SK-MEL-5 (cell line): ENCODE results near the gene NKAIN2. TPM values are rescaled to one million over a fixed set of nuclear protein-coding genes. Genes with fewer than 3 reads are reported as not detected.

Source experiments
- DNase-seq: peaks from one replicate; pipeline ENCODE4 v3.0.0-alpha.2; 2016; ENCODE audit warnings: low read depth, low spot score
- in situ Hi-C: cut with HindIII; loops from 2 replicates; pipeline ENCODE4 v1.10.0; 2016; ENCODE audit warnings: low sequenced_read_pairs, high pct_unique_total_duplicates, low pct_unique_long_range_greater_than_20kb
- total RNA-seq: library from RNA; depleted of rRNA; stranded (reverse); fragments of >200 nt; shearing (Covaris generic); gene quantifications from 2 replicates; pipeline ENCODE4 v1.2.3, GENCODE V29; 2014

Gene NKAIN2
- total RNA-seq, 1 experiment from 2014 or later, result not detected

- DNase-seq, result no peak
- in situ Hi-C loops, result no loop called here
Measured at GRCh38 chr6:124567401-124567800, 763.7 kb downstream of the NKAIN2 start.

DNA sequence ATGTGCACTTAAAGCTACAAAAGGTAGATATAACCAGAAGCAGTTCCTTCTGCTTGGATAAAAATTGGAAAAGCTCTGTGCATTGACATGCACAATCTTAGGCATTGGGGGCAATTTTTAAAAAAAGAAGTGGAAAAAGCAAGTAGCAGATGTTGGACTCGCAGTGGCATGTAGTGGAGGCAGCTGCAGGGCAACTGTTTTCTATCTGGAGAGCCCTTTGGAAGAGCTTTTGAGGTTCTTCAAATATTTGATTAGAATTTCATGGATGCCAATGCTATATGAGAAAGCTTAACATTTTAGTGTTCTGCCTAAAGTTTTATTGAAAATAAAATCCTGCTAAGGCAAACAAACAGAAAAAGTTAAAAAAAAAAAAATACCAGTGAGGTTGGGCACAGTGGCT is 770.3 kb downstream of the NKAIN2 start:
- DNase-seq, result no peak
- in situ Hi-C loops, result no loop called here

DNA sequence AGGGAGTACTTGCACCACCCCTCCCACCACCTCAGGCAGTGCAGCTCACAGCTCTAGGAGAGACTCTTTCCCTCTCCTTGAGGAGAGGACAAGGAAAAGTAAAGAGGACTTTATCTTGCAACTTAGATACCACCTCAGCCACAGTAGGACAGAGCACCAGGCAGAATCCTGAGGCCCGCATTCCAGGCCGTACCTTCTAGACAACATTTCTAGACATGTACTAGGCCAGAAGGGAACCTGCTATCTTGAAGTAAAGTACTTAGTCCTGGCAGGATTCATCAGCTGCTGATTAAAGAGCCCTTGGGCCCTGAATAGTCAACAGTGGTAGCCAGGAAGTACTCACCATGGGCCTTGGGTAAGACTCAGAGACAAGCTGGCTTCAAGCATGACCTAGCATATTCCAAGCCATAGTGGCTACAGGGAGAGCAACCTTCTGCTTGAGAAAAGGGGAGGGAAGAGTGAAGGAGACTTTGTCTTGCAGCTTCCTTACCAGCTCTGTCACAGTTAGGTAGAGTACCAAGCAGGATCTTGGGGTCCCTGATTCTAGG is 774.1 kb downstream of the NKAIN2 start:
- in situ Hi-C loops, result no loop called here

GRCh38 chr6:124590001-124590400 is 786.3 kb downstream of the NKAIN2 start:
- in situ Hi-C loops, result no loop called here
- DNase-seq, result no peak

More for the DNA sequence above, 774.1 kb downstream of the NKAIN2 start:
- DNase-seq, result no peak

DNA sequence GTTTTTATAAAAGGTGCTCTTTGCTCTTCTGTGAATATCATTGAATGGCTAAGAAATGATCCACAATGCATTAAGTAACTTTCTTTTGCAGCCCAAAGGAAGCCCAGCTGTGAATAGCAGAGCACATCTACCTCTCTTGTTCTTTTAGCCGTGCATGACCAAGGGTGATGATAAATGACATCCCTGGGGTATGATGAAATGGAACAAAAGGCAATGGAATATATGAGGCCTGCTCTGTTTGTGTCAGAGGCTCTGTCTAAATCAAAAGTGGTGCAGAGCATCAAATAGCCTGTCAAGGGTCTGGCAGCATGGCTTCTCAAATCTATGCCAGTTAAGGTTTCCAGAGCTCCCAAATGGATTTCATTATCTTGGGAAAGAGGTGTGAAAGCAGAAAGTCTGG is 796.0 kb downstream of the NKAIN2 start:
- in situ Hi-C loops, result no loop called here
- DNase-seq, result no peak

- in situ Hi-C loops, result no loop called here
- peak; percentile 22 for DNase-seq
Measured at GRCh38 chr6:124604719-124605118, 801.1 kb downstream of the NKAIN2 start.

GRCh38 chr6:124607119-124607627 is 803.5 kb downstream of the NKAIN2 start:
- no peak for DNase-seq
- in situ Hi-C loops, result no loop called here

- in situ Hi-C loops, result no loop called here
- no peak for DNase-seq
Measured at GRCh38 chr6:124613031-124613430, 809.4 kb downstream of the NKAIN2 start.

DNA sequence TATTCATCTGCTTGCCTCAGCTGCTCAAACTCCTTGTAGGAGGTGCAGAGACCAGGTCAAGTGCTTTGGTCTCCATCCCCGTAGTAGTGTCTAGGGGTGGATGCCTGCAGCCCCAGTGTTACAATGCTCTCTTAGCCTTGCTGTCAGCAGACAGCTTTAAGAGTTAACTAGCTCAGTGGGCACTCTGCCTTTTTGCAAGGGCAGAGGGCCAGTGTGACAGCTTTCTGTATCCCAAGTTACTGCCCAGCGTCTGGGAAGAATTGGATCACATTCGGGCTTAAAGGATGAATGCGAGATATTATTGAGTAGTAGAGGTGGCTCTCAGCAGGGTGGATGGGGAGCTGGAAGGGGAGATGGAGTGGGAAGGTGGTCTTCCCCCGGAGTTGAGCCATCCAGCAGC is 818.7 kb downstream of the NKAIN2 start:
- in situ Hi-C loops, result no loop called here
- no peak for DNase-seq

DNA sequence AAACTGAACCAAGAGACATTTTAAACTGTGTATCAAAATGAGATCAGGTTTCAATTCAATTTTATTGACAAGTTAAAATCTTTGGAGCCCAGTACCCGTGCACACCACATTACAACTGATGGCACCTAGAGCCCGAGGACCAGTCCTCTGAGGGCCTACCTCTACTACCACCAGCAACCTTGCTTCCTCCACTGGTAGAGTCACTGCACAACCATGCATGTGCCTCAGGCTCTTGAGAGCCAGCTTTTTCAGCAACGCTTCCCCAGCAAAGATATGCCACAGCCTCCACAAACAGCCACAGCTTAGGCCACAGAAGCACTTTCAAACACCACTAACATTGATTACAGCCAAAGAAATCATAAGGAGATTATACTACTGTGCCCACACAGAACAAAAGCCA is 830.0 kb downstream of the NKAIN2 start:
- no peak for DNase-seq
- in situ Hi-C loops, result no loop called here

GRCh38 chr6:124640432-124640831 is 836.8 kb downstream of the NKAIN2 start:
- no peak for DNase-seq
- in situ Hi-C loops, result no loop called here

GRCh38 chr6:124655866-124656265 is 852.2 kb downstream of the NKAIN2 start:
- DNase-seq, result no peak
- in situ Hi-C loops, result no loop called here

DNA sequence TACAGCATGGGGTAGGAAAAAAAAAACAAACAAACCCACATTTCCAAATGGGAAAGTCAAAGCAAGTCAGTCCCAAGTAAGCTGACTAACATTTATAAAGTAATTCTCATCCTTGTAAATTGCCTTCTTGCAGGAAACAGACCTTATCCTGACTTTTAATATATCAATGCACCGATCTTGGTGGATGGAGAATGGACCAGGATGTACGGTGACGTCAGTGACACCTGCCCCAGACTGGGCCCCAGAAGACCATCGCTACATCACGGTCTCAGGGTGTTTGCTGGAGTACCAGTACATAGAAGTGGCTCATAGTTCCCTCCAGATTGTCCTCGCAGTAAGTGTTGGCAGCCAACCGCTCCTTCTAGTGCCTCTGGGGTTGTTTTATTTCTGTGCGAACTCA is 854.4 kb downstream of the NKAIN2 start:
- in situ Hi-C loops, result no loop called here
- no peak for DNase-seq

GRCh38 chr6:124659427-124659826 is 855.8 kb downstream of the NKAIN2 start:
- in situ Hi-C loops, result no loop called here

GRCh38 chr6:124660185-124660584 is 856.5 kb downstream of the NKAIN2 start:
- in situ Hi-C loops, result no loop called here
- DNase-seq, result no peak

More at GRCh38 chr6:124659427-124659826, 855.8 kb downstream of the NKAIN2 start:
- DNase-seq, result peak; percentile 20

DNA sequence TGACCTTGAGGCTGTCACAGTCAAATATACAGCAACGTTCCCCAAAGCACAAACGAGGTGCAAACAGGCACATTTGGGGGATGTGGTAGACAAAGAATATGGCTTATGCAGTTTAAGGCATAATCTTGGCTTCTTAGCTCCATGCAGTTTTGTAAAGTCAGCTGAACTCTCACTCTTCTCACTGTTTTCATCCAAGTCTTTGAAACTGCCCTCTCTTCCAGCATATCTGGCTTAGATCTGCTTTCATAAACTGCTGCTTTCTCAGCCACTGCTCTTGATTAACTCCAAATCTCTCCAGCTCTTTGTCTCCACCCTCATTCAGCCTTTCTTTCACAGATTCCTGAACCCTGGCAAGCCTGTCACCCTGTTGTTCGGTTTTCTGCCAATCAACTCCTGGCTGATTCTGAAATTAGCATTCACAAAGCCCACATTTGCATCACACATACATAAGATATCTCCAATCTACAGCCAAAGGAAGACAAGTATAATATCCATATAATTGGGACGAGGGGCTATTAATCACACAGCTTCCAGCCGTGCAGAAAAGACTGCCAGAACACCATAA is 857.5 kb downstream of the NKAIN2 start:
- DNase-seq, result no peak
- in situ Hi-C loops, result no loop called here

DNA sequence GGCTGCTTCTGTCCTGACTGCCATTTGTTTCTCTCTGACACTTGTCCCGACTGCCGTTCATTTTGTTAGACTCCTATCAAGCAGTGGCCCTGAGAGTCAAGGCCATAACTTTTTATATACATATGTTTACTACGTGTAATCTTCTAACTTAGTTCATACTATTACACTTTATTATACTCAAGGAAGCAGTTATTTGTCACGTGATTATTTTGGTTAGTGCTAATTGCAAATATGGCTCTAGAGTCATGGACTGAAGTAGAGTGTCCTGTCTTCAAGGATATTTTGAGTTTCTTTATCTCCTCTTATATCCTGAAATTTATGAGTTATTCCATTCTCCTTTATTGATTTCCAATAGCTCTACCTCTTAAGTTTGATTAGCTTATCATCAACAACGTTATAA is 864.4 kb downstream of the NKAIN2 start:
- DNase-seq, result no peak
- in situ Hi-C loops, result no loop called here

- no peak for DNase-seq
- in situ Hi-C loops, result no loop called here
Measured at GRCh38 chr6:124669713-124670480, 866.2 kb downstream of the NKAIN2 start.

- DNase-seq, result no peak
- in situ Hi-C loops, result no loop called here
Measured at GRCh38 chr6:124670801-124671200, 867.1 kb downstream of the NKAIN2 start.
